K562 (cell line): ENCODE data around the gene BBC3. TPM values are rescaled to one million over a fixed set of nuclear protein-coding genes. Genes with fewer than 3 reads are reported as not detected.

Experiments used
- ARID2 ChIP-seq: fragments of 450-650 bp; IDR thresholded peaks from 2 replicates; pipeline ENCODE4 v1.6.1; 2017; ENCODE audit warnings: antibody characterized with exemption, mild to moderate bottlenecking
- C11orf30 ChIP-seq: fragments of 450-650 bp; IDR thresholded peaks from 2 replicates; pipeline ENCODE4 v1.6.1; 2016; ENCODE audit warnings: low read depth, mild to moderate bottlenecking
- EP300 ChIP-seq: IDR thresholded peaks from 2 replicates; pipeline ENCODE4 v1.6.1; 2012; ENCODE audit warnings: low read length, improper control_type of control experiment
- FOXJ2 ChIP-seq: fragments of 200-800 bp; sonication (Bioruptor generic); IDR thresholded peaks from 2 replicates; pipeline ENCODE4 v1.6.1; 2016; ENCODE audit warnings: missing genetic modification characterization, missing compliant biosample characterization
- GMEB1 ChIP-seq: fragments of 250-450 bp; sonication (Bioruptor Pico); IDR thresholded peaks from 2 replicates; pipeline ENCODE4 v1.4.0; 2020; ENCODE audit warnings: mild to moderate bottlenecking
- KDM4B ChIP-seq, 2 experiments: fragments of 450-650 bp in 1 of 2; sonication (generic) in 1 of 2; IDR thresholded peaks; 2 replicates each; pipeline ENCODE4 v1.6.1; 2016 to 2017; ENCODE audit warnings: borderline replicate concordance in 2 of 2, antibody characterized with exemption in 1 of 2, low read depth in 1 of 2, mild to moderate bottlenecking in 1 of 2
- LCOR ChIP-seq: sonication (generic); formaldehyde crosslinking; IDR thresholded peaks from 2 replicates; pipeline ENCODE4 v1.8.0; 2022; ENCODE audit warnings: mild to moderate bottlenecking, missing genetic modification reagents
- MEIS2 ChIP-seq: fragments of 450-650 bp; IDR thresholded peaks from 2 replicates; pipeline ENCODE4 v1.6.1; 2014; ENCODE audit warnings: mild to moderate bottlenecking; ENCODE audit not compliant: partially characterized antibody
- PHF20 ChIP-seq: fragments of 450-650 bp; IDR thresholded peaks from 2 replicates; pipeline ENCODE4 v1.6.1; 2018; ENCODE audit not compliant: partially characterized antibody
- PPARD ChIP-seq: fragments of 250-450 bp; sonication (Bioruptor Pico); IDR thresholded peaks from 2 replicates; pipeline ENCODE4 v1.8.0; 2022; ENCODE audit warnings: inconsistent platforms, mild to moderate bottlenecking, moderate library complexity
- RERE ChIP-seq: sonication (generic); formaldehyde crosslinking; IDR thresholded peaks from 2 replicates; pipeline ENCODE4 v1.8.0; 2023; ENCODE audit warnings: missing genetic modification reagents, mild to moderate bottlenecking, borderline replicate concordance
- SP1 ChIP-seq: sonication (generic); formaldehyde crosslinking; IDR thresholded peaks from 2 replicates; pipeline ENCODE4 v1.8.1; 2022; ENCODE audit warnings: mild to moderate bottlenecking, missing genetic modification reagents
- TOE1 ChIP-seq, 2 experiments: fragments of 450-650 bp in 1 of 2; sonication (generic) in 1 of 2; formaldehyde crosslinking in 1 of 2; IDR thresholded peaks; 2 replicates each; pipeline versions ENCODE4 v1.7.1 to v1.8.0; 2016 to 2022; ENCODE audit warnings: borderline replicate concordance in 2 of 2, mild to moderate bottlenecking in 2 of 2, antibody characterized with exemption in 1 of 2, inconsistent platforms in 1 of 2, low read depth in 1 of 2, missing genetic modification reagents in 1 of 2, moderate library complexity in 1 of 2
- TRIM28 ChIP-seq: fragments of 450-650 bp; IDR thresholded peaks from 2 replicates; pipeline ENCODE4 v1.6.1; 2017
- ZNF146 ChIP-seq: IDR thresholded peaks from one replicate; pipeline ENCODE4 v1.6.1; 2018; ENCODE audit warnings: missing compliant biosample characterization; ENCODE audit not compliant: unreplicated experiment
- ZNF41 ChIP-seq: fragments of 250-450 bp; sonication (Bioruptor Pico); conservative IDR thresholded peaks from 2 replicates; pipeline ENCODE4 v1.4.0; 2020; ENCODE audit warnings: mild to moderate bottlenecking
- ZNF431 ChIP-seq: sonication (generic); formaldehyde crosslinking; IDR thresholded peaks from 2 replicates; pipeline ENCODE4 v1.8.0; 2022; ENCODE audit warnings: mild to moderate bottlenecking, missing genetic modification reagents
- ZNF444 ChIP-seq: fragments of 250-450 bp; sonication (Bioruptor Pico); IDR thresholded peaks from 2 replicates; pipeline ENCODE4 v1.4.0; 2020; ENCODE audit warnings: mild to moderate bottlenecking, moderate library complexity
- ZNF79 ChIP-seq: fragments of 250-450 bp; sonication (Bioruptor Pico); IDR thresholded peaks from 2 replicates; pipeline ENCODE4 v1.4.0; 2020; ENCODE audit warnings: low read depth, mild to moderate bottlenecking, moderate library complexity
- polyA plus RNA-seq, 8 experiments: library from polyadenylated mRNA; depleted of rRNA in 4 of 8; stranded (reverse) in 5 of 8; unstranded in 3 of 8; fragments of >200 nt; fragmentation: Nextera tagmentation in 2 of 8; fragmentation: Illumina TruSeq in 1 of 8; extraction: Ambion mirVana in 2 of 8; extraction: Trizol in 1 of 8; gene quantifications; 2 replicates each; pipeline versions ENCODE4 v1.2.1 to v1.2.3, GENCODE V29; 2011 to 2014; ENCODE audit warnings: inconsistent platforms in 1 of 8, missing spikeins in 1 of 8
- total RNA-seq, 7 experiments: library from RNA; depleted of rRNA in 6 of 7; stranded (reverse); fragments of >200 nt in 6 of 7; fragmentation: Illumina TruSeq in 2 of 7; extraction: Trizol in 2 of 7; gene quantifications; 2 replicates each; pipeline versions ENCODE4 v1.2.1 to v1.2.3, GENCODE V29; 2011 to 2021; ENCODE audit warnings: low replicate concordance in 1 of 7
- TF ChIP-seq, protein P1 (sequence below): fragments of 450-650 bp; formaldehyde crosslinking; conservative IDR thresholded peaks from 2 replicates; pipeline ENCODE4 v1.4.0; 2022; ENCODE audit warnings: mild to moderate bottlenecking, missing genetic modification characterization

BBC3 gene
- total and polyA plus RNA-seq, 9 of the 15 experiments (the other 6 are each of a cell fraction or from before 2014, with no cell fraction given) = 0.15 to 30.7 (median 4.8) TPM

- peak in 1 of 2 experiments; percentile 75; a peak in 2 of 4 replicates for TF ChIP-seq KDM4B (IDR thresholded peaks at IDR 0.05; ENCODE audit: borderline replicate concordance in 2 of 2, low read depth in 1 of 2)
- no peak for TF ChIP-seq ZNF41 (CRISPR knock-in tag)
- no peak for TF ChIP-seq PPARD (CRISPR knock-in tag)
- TF ChIP-seq PHF20 = peak; percentile 57
- no peak for TF ChIP-seq RERE (CRISPR knock-in tag)
- peak; percentile 3; the same call in 1 of the 2 replicates for TF ChIP-seq EP300
- TF ChIP-seq TRIM28 = no peak; the same call in 1 of the 2 replicates
- peak; percentile 19 for TF ChIP-seq GMEB1 (CRISPR knock-in tag)
- peak; percentile 83 for TF ChIP-seq SP1
- TF ChIP-seq ZNF431 (CRISPR knock-in tag) = 0 out of 2 replicates have a peak, but pooled peaks have one; percentile 41
- TF ChIP-seq LCOR = peak; percentile 87
- no peak for TF ChIP-seq ZNF79 (CRISPR knock-in tag)
- TF ChIP-seq TOE1 (IDR thresholded peaks at IDR 0.05; ENCODE audit: borderline replicate concordance) = peak; percentile 83
- no peak for TF ChIP-seq TOE1 (CRISPR knock-in tag; IDR thresholded peaks at IDR 0.05; ENCODE audit: borderline replicate concordance, low read depth)
- no peak for TF ChIP-seq ZNF146 (CRISPR knock-in tag)
- TF ChIP-seq FOXJ2 (tag) = peak; percentile 55; the same call in 1 of the 2 replicates
- no peak for TF ChIP-seq MEIS2
- TF ChIP-seq, protein P1, sequence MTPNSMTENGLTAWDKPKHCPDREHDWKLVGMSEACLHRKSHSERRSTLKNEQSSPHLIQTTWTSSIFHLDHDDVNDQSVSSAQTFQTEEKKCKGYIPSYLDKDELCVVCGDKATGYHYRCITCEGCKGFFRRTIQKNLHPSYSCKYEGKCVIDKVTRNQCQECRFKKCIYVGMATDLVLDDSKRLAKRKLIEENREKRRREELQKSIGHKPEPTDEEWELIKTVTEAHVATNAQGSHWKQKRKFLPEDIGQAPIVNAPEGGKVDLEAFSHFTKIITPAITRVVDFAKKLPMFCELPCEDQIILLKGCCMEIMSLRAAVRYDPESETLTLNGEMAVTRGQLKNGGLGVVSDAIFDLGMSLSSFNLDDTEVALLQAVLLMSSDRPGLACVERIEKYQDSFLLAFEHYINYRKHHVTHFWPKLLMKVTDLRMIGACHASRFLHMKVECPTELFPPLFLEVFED (CRISPR knock-in tag) = peak; percentile 23; the same call in 1 of the 2 replicates
- peak; percentile 86 for TF ChIP-seq C11orf30
- TF ChIP-seq ZNF444 (CRISPR knock-in tag) = peak; percentile 89; the same call in 1 of the 2 replicates
- TF ChIP-seq ARID2 = no peak
Observed at GRCh38 chr19:47273313-47274070, 42.5 kb upstream of the BBC3 start (continued).
